A549 (cell line): Measurements from ENCODE around the gene DBR1. TPM values are rescaled to one million over a fixed set of nuclear protein-coding genes. Genes with fewer than 3 reads are reported as not detected.

Experiments used
- ATAC-seq, 2 experiments: fragments of 200-7000 bp in 1 of 2; fragments of >200 bp in 1 of 2; cut with Nextera tagmentation in 1 of 2; cut with Tn5 transposase in 1 of 2; 3 replicates each; pipeline versions ENCODE4 v1.8.0 to v1.9.1; 2018 to 2020; ENCODE audit warnings: mild to moderate bottlenecking in 1 of 2, moderate library complexity in 1 of 2
- CTCF ChIA-PET: fragments of 300-600 bp; sonication (Branson Sonifier 250); formaldehyde crosslinking; extraction: SDS; loops from one replicate; lab custom pipeline; 2021; ENCODE audit warnings: antibody characterized with exemption, inconsistent platforms; lab: Yijun Ruan, JAX
- POLR2A ChIA-PET: fragments of 350-600 bp; formaldehyde crosslinking; extraction: SDS; loops from one replicate; lab custom pipeline; 2021; ENCODE audit warnings: antibody characterized with exemption, inconsistent platforms; lab: Yijun Ruan, JAX
- DNase-seq, 2 experiments: peaks; one replicate each; pipeline versions ENCODE4 v3.0.0 to v3.0.0-alpha.2; 2011 to 2016; ENCODE audit warnings: low read depth in 1 of 2, low spot score in 1 of 2
- FAIRE-seq: peaks from 2 replicates; lab custom pipeline; 2011; peaks lifted over from hg19 to GRCh38; lab: Jason Lieb, UNC
- H3K27ac ChIP-seq, 2 experiments: fragments of >200 bp; sonication (Bioruptor Twin); formaldehyde crosslinking; 3 replicates each; pipeline ENCODE4 v1.5.1; 2016 to 2017
- H3K4me1 ChIP-seq: fragments of >200 bp; sonication (Bioruptor Twin); formaldehyde crosslinking; 3 replicates; pipeline ENCODE4 v1.6.1; 2016
- H3K4me2 ChIP-seq: fragments of >200 bp; sonication (Bioruptor Twin); formaldehyde crosslinking; 3 replicates; pipeline ENCODE4 v1.6.1; 2016
- H3K4me3 ChIP-seq: fragments of >200 bp; sonication (Bioruptor Twin); formaldehyde crosslinking; 3 replicates; pipeline ENCODE4 v1.5.1; 2016
- H3K9me3 ChIP-seq: fragments of >200 bp; sonication (Bioruptor Twin); formaldehyde crosslinking; 3 replicates; pipeline ENCODE4 v1.6.1; 2016
- CBX8 ChIP-seq: fragments of 200-600 bp; sonication (generic); IDR thresholded peaks from 2 replicates; pipeline ENCODE4 v1.6.1; 2016
- CEBPB ChIP-seq, 2 experiments: fragments of >200 bp in 1 of 2; sonication (Bioruptor Twin) in 1 of 2; formaldehyde crosslinking in 1 of 2; IDR thresholded peaks; 2 replicates each; pipeline ENCODE4 v1.6.1; 2012 to 2016
- EP300 ChIP-seq, 2 experiments: fragments of >200 bp; sonication (Bioruptor Twin); formaldehyde crosslinking; IDR thresholded peaks; 2 replicates in 1 of 2; 3 replicates in 1 of 2; pipeline ENCODE4 v1.6.1; 2016 to 2017
- HDAC2 ChIP-seq: fragments of 200-600 bp; sonication (generic); IDR thresholded peaks from 2 replicates; pipeline ENCODE4 v1.6.1; 2016
- HOXB5 ChIP-seq: fragments of 250-450 bp; sonication (Bioruptor Pico); IDR thresholded peaks from 2 replicates; pipeline ENCODE4 v1.5.0; 2020; ENCODE audit warnings: mild to moderate bottlenecking, moderate library complexity
- KDM5A ChIP-seq: fragments of 200-600 bp; sonication (generic); IDR thresholded peaks from 2 replicates; pipeline ENCODE4 v1.6.1; 2016; ENCODE audit warnings: antibody characterized with exemption, mild to moderate bottlenecking
- MAFK ChIP-seq: fragments of 450-650 bp; IDR thresholded peaks from 2 replicates; pipeline ENCODE4 v1.6.1; 2014; ENCODE audit not compliant: partially characterized antibody
- MAZ ChIP-seq: fragments of 150-350 bp; IDR thresholded peaks from 2 replicates; pipeline ENCODE4 v1.6.1; 2014; ENCODE audit warnings: antibody characterized with exemption, low read depth, low read length, borderline replicate concordance
- MYC ChIP-seq: IDR thresholded peaks from 2 replicates; pipeline ENCODE4 v1.6.1; 2012; ENCODE audit warnings: mild to moderate bottlenecking, inconsistent platforms, low read length, improper control_type of control experiment, borderline replicate concordance
- NFE2L2 ChIP-seq: fragments of 150-350 bp; conservative IDR thresholded peaks from 2 replicates; pipeline ENCODE4 v1.6.1; 2014; ENCODE audit warnings: low read length
- NR3C1 ChIP-seq: fragments of >200 bp; sonication (Bioruptor Twin); formaldehyde crosslinking; IDR thresholded peaks from 3 replicates; pipeline ENCODE4 v1.6.1; 2017
- RAD21 ChIP-seq, 2 experiments: fragments of >200 bp in 1 of 2; sonication (Bioruptor Twin) in 1 of 2; formaldehyde crosslinking in 1 of 2; IDR thresholded peaks in 1 of 2; conservative IDR thresholded peaks in 1 of 2; 2 replicates in 1 of 2; 3 replicates in 1 of 2; pipeline ENCODE4 v1.6.1; 2012 to 2018; ENCODE audit warnings: inconsistent platforms in 1 of 2
- RFX5 ChIP-seq: fragments of 450-650 bp; IDR thresholded peaks from 2 replicates; pipeline ENCODE4 v1.7.1; 2014; ENCODE audit warnings: antibody characterized with exemption, mild to moderate bottlenecking, moderate library complexity
- SMC3 ChIP-seq: fragments of >200 bp; sonication (Bioruptor Twin); formaldehyde crosslinking; IDR thresholded peaks from 3 replicates; pipeline ENCODE4 v1.6.1; 2018; ENCODE audit warnings: inconsistent platforms
- ZFP36 ChIP-seq: fragments of 450-650 bp; IDR thresholded peaks from 2 replicates; pipeline ENCODE4 v1.6.1; 2014; ENCODE audit warnings: borderline replicate concordance; ENCODE audit not compliant: partially characterized antibody
- ZSCAN20 ChIP-seq: fragments of 250-450 bp; sonication (Bioruptor Pico); IDR thresholded peaks from 2 replicates; pipeline ENCODE4 v1.8.0; 2022; ENCODE audit warnings: mild to moderate bottlenecking, moderate library complexity
- WGBS: methylation state at CpG from one replicate; pipeline ENCODE4 v1.1.6; 2017; ENCODE audit errors: missing lambda C conversion rate; 5-methylcytosine and 5-hydroxymethylcytosine counted together
- polyA plus RNA-seq, 4 experiments: library from polyadenylated mRNA; depleted of rRNA in 3 of 4; stranded (reverse); fragments of >200 nt; fragmentation: RNase III in 1 of 4; extraction: RNeasy Plus Mini Kit Qiagen cat#74134 plus additional on column Dnase treatment in 1 of 4; gene quantifications; 2 replicates in 3 of 4; 3 replicates in 1 of 4; pipeline ENCODE4 v1.2.3, GENCODE V29; 2011 to 2017
- TF ChIP-seq, protein P1 (sequence below): fragments of >200 bp; sonication (Bioruptor Twin); formaldehyde crosslinking; IDR thresholded peaks from 3 replicates; pipeline ENCODE4 v1.5.1; 2016
- TF ChIP-seq, protein P2 (sequence below): fragments of 450-650 bp; IDR thresholded peaks from 2 replicates; pipeline ENCODE4 v1.6.1; 2014; ENCODE audit warnings: antibody characterized with exemption
- TF ChIP-seq, protein P3 (sequence below): IDR thresholded peaks from 2 replicates; pipeline ENCODE4 v1.6.1; 2012
- TF ChIP-seq, protein P4 (sequence below): IDR thresholded peaks from 2 replicates; pipeline ENCODE4 v1.6.1; 2012
- TF ChIP-seq, protein P5 (sequence below): IDR thresholded peaks from 2 replicates; pipeline ENCODE4 v1.6.1; 2012; ENCODE audit warnings: low read depth, borderline replicate concordance
- TF ChIP-seq, protein P6 (sequence below): fragments of 150-350 bp; IDR thresholded peaks from 2 replicates; pipeline ENCODE4 v1.6.1; 2014; ENCODE audit warnings: low read depth, mild to moderate bottlenecking, low read length

DBR1 gene
- polyA plus RNA-seq, 2 of the 4 experiments (the other 2 are of a cell fraction): 13.2 to 14.2 TPM

DNA sequence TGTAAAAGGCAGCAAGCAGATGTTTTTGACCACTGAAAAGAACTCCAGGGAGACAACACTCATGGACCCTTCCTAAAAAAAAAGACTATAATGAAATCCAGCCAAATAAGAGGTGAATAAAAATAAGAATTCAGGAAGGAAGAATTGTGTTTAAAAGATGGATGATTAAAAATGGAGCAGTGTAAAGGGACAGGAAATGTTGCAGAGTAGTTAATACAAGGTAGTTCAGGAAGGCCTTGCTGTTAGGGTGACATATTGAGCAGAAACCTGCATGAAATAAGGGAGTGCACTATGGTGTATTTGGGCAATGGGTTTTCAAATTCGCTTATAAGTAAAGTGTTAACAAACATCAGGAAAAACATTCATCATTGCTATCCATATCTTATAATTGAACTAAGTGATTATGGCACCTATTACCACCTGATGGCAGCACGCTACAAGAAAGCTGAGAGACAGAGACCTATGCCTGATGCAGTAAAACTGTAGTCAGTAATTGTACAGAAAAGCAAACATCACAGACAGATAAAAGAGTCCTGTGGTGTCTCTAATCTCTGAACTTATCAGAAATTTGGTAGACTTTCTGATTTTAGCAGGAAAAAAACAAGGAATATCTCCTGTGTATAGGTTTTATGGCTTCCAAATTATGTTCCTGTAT is 5.8 kb upstream of the DBR1 start:
- H3K4me1 ChIP-seq: no peaks in the 10 kb centered on the region; the same call in 2 of the 3 replicates
- 2% methylated on average over 2 of the region's 2 CpGs for WGBS
- ChIA-PET POLR2A (no interaction called here), CTCF (interaction anchor here (0.7 to 1.1 kb wide), 4 partner anchors 9 to 735 kb away, joined by 3 read pairs; no protein-coding TSS in a partner anchor)
- no peak overlapping the region for H3K27ac ChIP-seq
- FAIRE-seq (peak; percentile 28), ATAC-seq (peak; percentile 93 to 97)
- H3K4me3 ChIP-seq: no peak overlapping the region
- TF ChIP-seq SMC3 (peak; percentile 43; the same call in 2 of the 3 replicates), RAD21 (conservative IDR thresholded peaks at IDR 0.05 in 1 of 2, IDR thresholded peaks at IDR 0.05 in 1 of 2) (peak; percentile 65 to 71), EP300 (IDR thresholded peaks at IDR 0.05) (no peak), ZFP36 (no peak)
- TF ChIP-seq, protein P1, sequence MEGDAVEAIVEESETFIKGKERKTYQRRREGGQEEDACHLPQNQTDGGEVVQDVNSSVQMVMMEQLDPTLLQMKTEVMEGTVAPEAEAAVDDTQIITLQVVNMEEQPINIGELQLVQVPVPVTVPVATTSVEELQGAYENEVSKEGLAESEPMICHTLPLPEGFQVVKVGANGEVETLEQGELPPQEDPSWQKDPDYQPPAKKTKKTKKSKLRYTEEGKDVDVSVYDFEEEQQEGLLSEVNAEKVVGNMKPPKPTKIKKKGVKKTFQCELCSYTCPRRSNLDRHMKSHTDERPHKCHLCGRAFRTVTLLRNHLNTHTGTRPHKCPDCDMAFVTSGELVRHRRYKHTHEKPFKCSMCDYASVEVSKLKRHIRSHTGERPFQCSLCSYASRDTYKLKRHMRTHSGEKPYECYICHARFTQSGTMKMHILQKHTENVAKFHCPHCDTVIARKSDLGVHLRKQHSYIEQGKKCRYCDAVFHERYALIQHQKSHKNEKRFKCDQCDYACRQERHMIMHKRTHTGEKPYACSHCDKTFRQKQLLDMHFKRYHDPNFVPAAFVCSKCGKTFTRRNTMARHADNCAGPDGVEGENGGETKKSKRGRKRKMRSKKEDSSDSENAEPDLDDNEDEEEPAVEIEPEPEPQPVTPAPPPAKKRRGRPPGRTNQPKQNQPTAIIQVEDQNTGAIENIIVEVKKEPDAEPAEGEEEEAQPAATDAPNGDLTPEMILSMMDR: peak; percentile 59
- TF ChIP-seq, all 56 proteins: peak for 3
- no peaks in the 10 kb centered on the region for H3K9me3 ChIP-seq
- DNase-seq: peak in 1 of 2 experiments; percentile 35
- no peak overlapping the region for H3K4me2 ChIP-seq

DNA sequence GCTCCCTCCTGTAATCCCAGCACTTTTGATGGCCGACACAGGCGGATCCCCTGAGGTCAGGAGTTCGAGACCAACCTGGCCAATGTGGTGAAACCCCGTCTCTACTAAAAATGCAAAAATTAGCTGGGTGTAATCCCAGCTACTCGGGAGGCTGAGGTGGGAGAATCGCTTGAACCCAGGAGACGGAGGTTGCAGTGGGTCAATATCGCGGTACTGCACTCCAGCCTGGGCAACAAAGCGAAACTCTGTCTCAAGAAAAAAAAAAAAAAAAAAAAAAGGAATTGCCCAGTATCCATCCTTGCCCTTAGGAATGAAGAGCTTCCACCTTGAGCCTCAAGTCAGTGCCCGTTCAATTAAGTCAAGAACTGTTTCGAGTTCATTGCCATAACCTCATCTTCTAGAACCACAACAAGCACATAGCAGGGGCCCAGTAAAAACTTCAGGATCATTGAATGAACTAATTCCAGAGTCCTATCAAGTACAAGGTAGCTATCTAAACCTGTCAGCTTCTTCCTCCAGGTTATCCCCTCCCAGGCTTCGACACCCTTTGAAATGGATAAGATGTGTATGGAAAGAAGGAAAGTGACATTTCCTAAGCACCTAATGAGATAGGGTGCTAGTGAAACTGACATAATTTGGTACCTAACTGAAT is 826 bp downstream of the DBR1 start:
- DNase-seq (no peak), ATAC-seq (peak; percentile 42 to 45; a peak in 4 of 6 replicates), FAIRE-seq (no peak)
- H3K4me3 ChIP-seq: peak overlapping the region; percentile 60
- WGBS: 34% methylated on average over 13 of the region's 13 CpGs
- H3K9me3 ChIP-seq: no peaks in the 10 kb centered on the region
- H3K27ac ChIP-seq: peak overlapping the region; percentile 83 to 97
- H3K4me2 ChIP-seq: peak overlapping the region; percentile 89
- peaks cover 6% of the 10 kb centered on the region; the same call in 1 of the 3 replicates for H3K4me1 ChIP-seq
- POLR2A ChIA-PET: interaction anchor here (0.7 to 1.9 kb wide), 5 partner anchors 9 to 58 kb away, joined by 3 to 6 read pairs (median 4); partner anchors contain the start of genes ARMC8 and DZIP1L
- CTCF ChIA-PET: interaction anchor here (0.6 kb wide), 1 partner anchor 177 kb away, joined by 4 read pairs; no protein-coding TSS in a partner anchor
- TF ChIP-seq, protein P2, sequence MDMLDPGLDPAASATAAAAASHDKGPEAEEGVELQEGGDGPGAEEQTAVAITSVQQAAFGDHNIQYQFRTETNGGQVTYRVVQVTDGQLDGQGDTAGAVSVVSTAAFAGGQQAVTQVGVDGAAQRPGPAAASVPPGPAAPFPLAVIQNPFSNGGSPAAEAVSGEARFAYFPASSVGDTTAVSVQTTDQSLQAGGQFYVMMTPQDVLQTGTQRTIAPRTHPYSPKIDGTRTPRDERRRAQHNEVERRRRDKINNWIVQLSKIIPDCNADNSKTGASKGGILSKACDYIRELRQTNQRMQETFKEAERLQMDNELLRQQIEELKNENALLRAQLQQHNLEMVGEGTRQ: no peak
- TF ChIP-seq RFX5: no peak
- no peak for TF ChIP-seq MAFK
- no peak for TF ChIP-seq ZSCAN20 (CRISPR knock-in tag)
- TF ChIP-seq, protein P3, sequence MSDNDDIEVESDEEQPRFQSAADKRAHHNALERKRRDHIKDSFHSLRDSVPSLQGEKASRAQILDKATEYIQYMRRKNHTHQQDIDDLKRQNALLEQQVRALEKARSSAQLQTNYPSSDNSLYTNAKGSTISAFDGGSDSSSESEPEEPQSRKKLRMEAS: no peak
- TF ChIP-seq NFE2L2: no peak
- TF ChIP-seq ZFP36: no peak
- TF ChIP-seq, protein P4, sequence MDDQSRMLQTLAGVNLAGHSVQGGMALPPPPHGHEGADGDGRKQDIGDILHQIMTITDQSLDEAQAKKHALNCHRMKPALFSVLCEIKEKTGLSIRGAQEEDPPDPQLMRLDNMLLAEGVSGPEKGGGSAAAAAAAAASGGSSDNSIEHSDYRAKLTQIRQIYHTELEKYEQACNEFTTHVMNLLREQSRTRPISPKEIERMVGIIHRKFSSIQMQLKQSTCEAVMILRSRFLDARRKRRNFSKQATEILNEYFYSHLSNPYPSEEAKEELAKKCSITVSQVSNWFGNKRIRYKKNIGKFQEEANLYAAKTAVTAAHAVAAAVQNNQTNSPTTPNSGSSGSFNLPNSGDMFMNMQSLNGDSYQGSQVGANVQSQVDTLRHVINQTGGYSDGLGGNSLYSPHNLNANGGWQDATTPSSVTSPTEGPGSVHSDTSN: no peak
- TF ChIP-seq KDM5A: no peak
- no peak for TF ChIP-seq MAZ
- TF ChIP-seq, protein P5, sequence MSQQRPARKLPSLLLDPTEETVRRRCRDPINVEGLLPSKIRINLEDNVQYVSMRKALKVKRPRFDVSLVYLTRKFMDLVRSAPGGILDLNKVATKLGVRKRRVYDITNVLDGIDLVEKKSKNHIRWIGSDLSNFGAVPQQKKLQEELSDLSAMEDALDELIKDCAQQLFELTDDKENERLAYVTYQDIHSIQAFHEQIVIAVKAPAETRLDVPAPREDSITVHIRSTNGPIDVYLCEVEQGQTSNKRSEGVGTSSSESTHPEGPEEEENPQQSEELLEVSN: no peak
- no peak for TF ChIP-seq HOXB5 (CRISPR knock-in tag)
- no peak for TF ChIP-seq CBX8
- no peak for TF ChIP-seq NR3C1
- TF ChIP-seq, protein P6, sequence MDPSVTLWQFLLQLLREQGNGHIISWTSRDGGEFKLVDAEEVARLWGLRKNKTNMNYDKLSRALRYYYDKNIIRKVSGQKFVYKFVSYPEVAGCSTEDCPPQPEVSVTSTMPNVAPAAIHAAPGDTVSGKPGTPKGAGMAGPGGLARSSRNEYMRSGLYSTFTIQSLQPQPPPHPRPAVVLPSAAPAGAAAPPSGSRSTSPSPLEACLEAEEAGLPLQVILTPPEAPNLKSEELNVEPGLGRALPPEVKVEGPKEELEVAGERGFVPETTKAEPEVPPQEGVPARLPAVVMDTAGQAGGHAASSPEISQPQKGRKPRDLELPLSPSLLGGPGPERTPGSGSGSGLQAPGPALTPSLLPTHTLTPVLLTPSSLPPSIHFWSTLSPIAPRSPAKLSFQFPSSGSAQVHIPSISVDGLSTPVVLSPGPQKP: no peak
- no peak for TF ChIP-seq HDAC2
- no peak for TF ChIP-seq CEBPB (IDR thresholded peaks at IDR 0.05)
- no peak for TF ChIP-seq MYC
